T-helper 2 cell treated with Interferon-gamma antibody and Interleukin-4, amounts not matched to agents 100 ng/mL and 5 ng/mL, for 36 hours (primary cell): ENCODE results near the gene PRTFDC1. TPM values are rescaled to one million over a fixed set of nuclear protein-coding genes. Genes with fewer than 3 reads are reported as not detected.
"Not testable (repeated sequence)": the region's sequence is repeated elsewhere in the genome, so short reads cannot be mapped to it uniquely, and the experiment has no call there.

Source experiments
- intact Hi-C: fragments of 100-400 bp; cut with micrococcal nuclease; formaldehyde crosslinking; loops from one replicate; pipeline ENCODE4 v1.15.1; 2023
- total RNA-seq: library from RNA; stranded (reverse); gene quantifications from 2 replicates; pipeline ENCODE4 v1.2.3, GENCODE V29; 2022

Gene PRTFDC1
- total RNA-seq: 0.18 and 0.36 TPM in 2 replicates

- intact Hi-C loops: loop anchor here (1.0 to 5.0 kb wide), 4 partner anchors 65 to 309 kb away; partner anchors contain the start of genes ARHGAP21, ENKUR and THNSL1
Measured at GRCh38 chr10:24952143-24952706, at the start of gene PRTFDC1. Gene PRTFDC1 (minus strand): TSS chr10:24952606. CDS start chr10:24952575, 31 bp downstream.

DNA sequence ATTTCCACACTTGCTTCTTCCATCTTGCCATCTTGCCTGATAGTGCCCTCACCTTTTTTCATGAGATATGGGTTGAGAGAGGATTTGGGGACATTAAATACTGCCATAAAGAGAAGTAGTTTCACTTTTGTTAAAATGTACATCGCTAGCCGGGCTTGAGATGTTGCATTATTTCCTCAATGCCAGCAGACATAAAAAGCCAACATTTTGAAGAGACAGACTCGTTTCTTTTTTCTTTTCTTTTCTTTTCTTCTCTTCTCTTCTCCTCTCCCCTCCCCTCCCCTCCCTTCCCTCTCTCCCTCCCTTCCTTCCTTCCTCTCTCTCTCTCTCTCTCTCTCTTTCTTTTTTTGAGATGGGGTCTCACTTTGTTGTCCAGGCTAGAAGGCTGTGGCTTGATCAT is 45.6 kb upstream of the PRTFDC1 start:
- intact Hi-C loops: no loop called here

GRCh38 chr10:24995072-24995471 is 42.7 kb upstream of the PRTFDC1 start:
- intact Hi-C loops: no loop called here

- intact Hi-C loops: no loop called here
Measured at GRCh38 chr10:24993237-24993958, 41.0 kb upstream of the PRTFDC1 start.

DNA sequence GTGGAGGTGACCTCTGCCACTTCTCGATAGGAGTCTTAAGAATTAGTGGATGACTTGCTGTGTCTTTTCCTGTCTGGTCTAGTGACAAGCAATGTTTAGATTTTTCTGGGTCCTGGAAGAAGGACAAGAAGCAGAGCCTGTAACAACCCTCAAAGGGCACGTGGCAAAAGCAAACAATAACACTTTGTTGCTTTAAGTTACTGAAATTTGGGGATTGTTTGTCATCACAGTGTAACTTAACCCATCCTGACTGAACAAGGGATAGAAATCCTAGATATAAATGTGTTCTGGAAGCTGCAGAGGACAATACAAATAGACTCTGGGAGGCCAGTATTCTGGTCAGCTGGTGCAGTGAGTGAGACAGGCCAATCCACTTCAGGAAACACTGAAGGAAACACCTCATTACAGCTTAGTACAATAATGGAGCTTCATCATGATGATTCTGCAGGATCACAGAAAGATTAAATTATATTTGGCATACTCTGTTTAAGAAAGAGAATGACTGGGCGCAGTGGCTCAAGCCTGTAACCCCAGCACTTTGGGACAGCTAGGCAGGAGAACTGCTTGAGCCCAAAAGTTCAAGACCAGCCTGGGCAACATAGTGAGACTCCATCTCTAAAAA is 40.2 kb upstream of the PRTFDC1 start:
- intact Hi-C loops: no loop called here

DNA sequence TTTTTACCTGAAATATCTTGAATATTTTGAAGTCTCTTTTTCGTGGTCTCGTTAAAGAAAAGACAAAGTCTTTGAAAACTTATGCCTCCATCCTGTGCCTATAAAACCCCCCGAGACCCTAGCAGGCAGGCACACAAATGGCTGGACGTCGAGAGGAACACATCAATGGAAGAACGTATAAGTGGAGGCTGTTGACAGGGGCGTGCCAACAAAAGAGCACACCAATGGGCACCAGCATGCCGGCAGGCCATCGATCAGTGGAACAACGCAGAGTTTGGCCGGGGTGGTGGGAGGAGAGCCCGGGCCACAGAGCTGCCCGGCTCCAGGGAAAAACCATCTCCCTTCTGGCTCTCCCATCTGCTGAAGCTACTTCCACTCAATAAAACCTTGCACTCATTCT is 38.9 kb upstream of the PRTFDC1 start:
- intact Hi-C loops: no loop called here

DNA sequence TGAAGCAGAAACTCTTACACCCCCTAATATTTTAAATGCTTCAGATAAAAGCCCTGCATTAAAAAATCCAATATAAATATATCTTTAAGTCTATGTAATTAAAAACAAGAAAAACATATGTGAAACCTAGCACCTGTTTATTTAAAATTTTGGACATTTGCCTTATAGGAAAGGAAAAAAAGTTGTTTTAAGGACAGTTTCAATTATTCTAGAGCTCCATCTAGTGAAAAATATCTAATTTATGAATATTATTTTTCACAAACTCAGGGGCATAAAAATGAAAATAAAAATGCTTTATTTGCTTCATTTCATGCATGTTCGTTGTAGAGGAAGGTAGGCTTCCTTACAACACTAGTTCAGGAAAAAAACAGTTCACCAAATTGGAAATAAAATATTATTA is 37.5 kb upstream of the PRTFDC1 start:
- intact Hi-C loops: loop anchor here (1.0 kb wide), 1 partner anchor 347 kb away; no protein-coding TSS in a partner anchor

GRCh38 chr10:24988831-24989640 is 36.6 kb upstream of the PRTFDC1 start:
- intact Hi-C loops: no loop called here

DNA sequence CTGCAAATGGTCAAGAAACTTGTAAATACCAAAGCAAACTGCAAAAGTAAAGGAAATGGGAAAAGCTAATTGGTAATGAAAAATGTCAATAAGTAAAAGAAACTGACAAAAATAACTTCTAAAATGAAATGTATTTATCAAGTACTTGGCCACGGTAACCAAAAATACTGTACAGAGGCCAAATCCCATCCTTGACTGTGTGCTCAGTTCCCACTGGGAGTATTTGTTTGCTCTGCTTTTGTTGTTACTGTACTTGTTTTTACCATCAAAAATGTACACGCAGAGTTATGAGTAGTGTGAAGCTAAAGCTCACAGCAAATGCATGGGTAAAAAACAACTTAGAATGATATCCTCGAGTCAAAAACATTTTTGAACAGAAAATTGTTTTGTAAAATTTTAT is 32.5 kb upstream of the PRTFDC1 start:
- intact Hi-C loops: no loop called here

DNA sequence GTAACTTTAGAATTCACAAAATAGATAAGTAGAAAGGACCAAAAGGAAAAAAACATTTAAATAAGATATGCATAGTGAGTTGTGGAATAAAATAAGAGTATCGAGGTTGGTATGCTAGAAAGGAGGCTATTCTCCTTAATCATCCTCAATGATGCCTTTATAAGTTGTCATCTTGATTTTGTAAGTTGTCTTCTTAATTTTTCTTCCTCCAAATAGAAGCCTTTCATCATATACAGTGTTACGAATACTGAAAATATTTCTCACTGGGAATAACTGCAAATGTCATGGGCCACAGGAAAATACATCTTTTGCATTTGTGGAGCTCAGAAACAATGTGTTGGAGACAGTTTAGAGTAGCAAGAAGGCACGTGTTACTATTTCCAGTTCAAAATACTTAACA is 31.5 kb upstream of the PRTFDC1 start:
- intact Hi-C loops: no loop called here

GRCh38 chr10:24983130-24983529 is 30.7 kb upstream of the PRTFDC1 start:
- intact Hi-C loops: no loop called here

DNA sequence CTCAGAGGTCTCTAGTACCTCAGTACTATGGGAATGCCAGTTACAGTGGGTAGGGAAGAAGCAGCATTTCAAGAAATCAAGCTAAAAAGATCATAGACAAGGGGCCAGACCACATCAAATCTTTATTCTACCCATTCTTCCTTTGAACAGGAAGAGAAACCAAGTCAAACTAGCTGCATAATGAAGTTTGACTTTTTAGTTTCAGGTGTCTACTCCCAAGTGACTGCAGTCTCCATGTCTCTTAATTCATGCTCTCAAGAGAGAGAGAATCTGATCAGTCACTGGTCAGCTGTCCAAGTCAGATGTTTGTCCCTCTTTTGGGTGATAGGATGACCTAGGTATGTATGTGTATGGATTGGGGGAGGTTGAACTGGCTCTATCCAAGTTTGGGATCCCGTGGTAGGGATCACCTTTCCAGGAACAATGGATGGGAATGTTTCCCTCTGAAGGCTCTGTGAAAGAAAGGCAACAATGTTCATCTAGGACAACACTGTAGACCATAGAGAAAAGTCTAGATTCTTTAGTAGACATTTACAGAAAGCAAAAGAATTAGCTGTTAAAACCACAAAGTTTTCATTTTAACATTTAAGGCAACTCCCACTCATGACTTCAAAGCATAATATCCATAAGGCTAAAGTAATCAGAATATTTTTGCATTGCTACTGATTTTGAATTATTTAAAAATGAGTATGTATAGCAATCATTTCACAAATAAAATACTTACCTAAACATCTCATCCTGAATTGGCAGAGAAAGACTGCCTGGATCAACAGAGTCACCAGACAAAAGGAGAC is 30.1 kb upstream of the PRTFDC1 start:
- intact Hi-C loops: no loop called here

DNA sequence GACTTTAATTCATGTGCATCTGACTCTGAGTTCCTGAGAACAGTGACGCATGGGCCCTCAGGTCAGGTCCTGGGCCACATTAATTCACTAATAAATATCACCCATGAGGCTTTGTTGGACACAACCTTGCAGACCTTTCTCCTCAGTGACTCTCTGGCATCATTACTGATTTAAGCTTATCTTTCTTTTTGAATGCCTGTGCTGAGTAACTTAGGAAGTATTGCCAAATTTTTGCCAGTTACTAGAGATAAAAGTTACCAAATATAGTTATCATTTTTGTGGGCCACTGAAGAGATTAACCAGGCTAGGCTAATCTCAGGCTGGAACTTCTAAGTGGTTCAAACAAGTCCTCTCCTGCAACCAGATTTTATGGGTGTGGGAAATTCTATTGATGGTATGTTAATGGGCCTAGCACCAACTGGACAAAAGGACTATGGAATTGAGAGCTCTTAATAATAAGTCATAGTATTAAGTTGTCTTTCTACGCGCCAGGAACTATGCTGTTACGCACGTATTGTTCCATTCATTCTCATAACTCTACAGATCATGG is 28.8 kb upstream of the PRTFDC1 start:
- intact Hi-C loops: no loop called here

DNA sequence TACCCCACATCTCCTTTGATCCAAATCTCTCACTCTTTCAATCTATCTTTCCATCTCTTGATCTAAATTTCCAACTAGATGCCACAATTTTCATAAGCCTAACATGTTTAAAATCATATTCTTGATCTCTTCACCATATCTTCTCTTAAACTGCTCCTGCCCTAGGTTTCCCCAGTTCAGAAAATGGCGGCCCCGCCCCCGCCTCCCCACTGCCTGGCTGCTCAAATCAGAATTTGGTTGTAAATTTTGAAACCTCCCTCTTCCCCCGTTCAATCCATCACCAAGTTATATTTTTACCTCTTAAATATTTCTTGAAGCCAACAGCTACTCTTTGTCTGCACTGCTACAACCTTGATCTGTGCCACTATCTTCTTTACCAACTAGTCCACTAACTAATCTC is 27.3 kb upstream of the PRTFDC1 start:
- intact Hi-C loops: no loop called here

GRCh38 chr10:24974976-24975375 is 22.6 kb upstream of the PRTFDC1 start:
- intact Hi-C loops: no loop called here

GRCh38 chr10:24973163-24973562 is 20.8 kb upstream of the PRTFDC1 start:
- intact Hi-C loops: no loop called here

DNA sequence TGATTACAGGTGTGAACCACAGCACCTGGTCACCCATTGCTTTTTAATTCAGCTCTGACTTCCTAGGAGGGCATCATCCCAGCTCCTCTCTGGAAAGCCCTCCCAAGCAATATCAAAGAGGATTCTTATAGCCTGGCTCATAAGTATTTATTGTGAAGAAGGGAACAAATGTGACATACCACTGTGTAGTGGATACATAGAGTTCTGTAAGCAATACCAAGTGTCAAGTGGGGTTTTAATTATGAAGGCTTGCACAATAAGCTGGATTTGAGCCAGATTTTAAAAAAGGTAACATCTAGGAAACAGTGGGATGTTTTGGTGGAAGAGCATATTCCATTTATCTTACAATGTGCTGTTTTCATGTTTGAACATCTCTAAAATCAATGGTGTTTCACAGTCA is 19.0 kb upstream of the PRTFDC1 start:
- intact Hi-C loops: no loop called here

DNA sequence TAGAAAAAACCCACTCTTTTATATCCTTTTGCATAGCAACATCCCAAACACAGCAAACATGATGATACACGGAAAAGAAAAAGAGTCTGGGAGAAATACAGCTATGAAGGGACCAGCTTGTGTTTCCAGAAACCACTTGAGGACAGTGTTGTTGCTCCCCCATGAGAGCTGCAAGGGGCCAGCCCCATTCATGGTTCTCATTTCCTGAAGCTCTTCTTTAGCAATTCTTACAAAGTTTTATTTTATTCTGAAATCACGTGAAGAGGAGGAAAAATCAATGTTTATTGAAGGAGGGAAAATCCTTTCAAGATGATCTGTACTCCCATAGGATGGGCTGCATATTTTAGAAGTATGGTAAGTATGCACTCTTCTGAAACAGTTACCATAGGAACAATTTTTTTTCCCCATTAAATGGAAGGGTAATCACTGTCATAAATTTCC is 17.5 kb upstream of the PRTFDC1 start:
- intact Hi-C loops: no loop called here

GRCh38 chr10:24968951-24969350 is 16.5 kb upstream of the PRTFDC1 start:
- intact Hi-C loops: not testable (repeated sequence)

DNA sequence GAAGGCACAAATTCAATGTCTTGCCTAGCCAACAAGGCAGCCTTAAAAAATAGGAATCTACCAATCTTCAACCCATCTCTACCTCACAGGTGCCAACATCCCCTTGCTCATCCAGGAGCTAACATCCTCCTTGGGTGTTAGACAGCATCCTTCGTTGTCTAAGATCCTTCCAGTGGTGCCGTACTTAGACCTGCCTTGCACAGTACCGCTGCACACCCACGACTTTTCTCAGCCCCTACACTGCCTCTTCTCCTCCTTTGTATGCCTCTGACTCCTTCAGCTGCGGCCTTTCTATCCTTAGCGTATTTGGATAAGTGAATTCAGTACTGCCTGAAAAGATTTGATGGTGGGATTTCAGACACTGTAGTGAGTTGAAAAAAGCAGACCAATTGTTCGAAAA is 15.9 kb upstream of the PRTFDC1 start:
- intact Hi-C loops: no loop called here
